Natural killer cell (primary cell): Measurements from ENCODE around the gene ECI1. TPM values are rescaled to one million over a fixed set of nuclear protein-coding genes. Genes with fewer than 3 reads are reported as not detected.

Experiments used
- ATAC-seq, 3 donors: fragments of 150-1000 bp in 2 of 3; fragments of 200-7000 bp in 1 of 3; cut with Tn5 transposase; 1 replicate in 1 of 3; 2 replicates in 2 of 3; pipeline ENCODE4 v1.10.0; 2021; ENCODE audit warnings: mild to moderate bottlenecking in 2 of 3, moderate library complexity in 2 of 3
- DNase-seq, 2 donors: peaks; one replicate each; pipeline versions ENCODE4 v3.0.0 to v3.0.0-alpha.2; 2013 to 2021; ENCODE audit warnings: mixed read lengths in 1 of 2
- H3K27ac ChIP-seq: one replicate; pipeline ENCODE4 v1.5.1; 2013; ENCODE audit warnings: mild to moderate bottlenecking, low read length
- H3K27me3 ChIP-seq: one replicate; pipeline ENCODE4 v1.6.1; 2013; ENCODE audit warnings: low read length; ENCODE audit not compliant: control insufficient read depth, insufficient read depth
- H3K36me3 ChIP-seq: one replicate; pipeline ENCODE4 v1.6.1; 2013; ENCODE audit warnings: low read length; ENCODE audit not compliant: control insufficient read depth, insufficient read depth
- H3K4me1 ChIP-seq: one replicate; pipeline ENCODE4 v1.6.1; 2013; ENCODE audit warnings: low read length; ENCODE audit not compliant: control insufficient read depth, insufficient read depth
- H3K4me3 ChIP-seq: one replicate; pipeline ENCODE4 v1.5.1; 2013; ENCODE audit warnings: low read length
- H3K9me3 ChIP-seq: one replicate; pipeline ENCODE4 v1.6.1; 2013; ENCODE audit warnings: low read length; ENCODE audit not compliant: control insufficient read depth, insufficient read depth
- H3K27ac Mint-ChIP-seq, 2 donors: one replicate each; pipeline ENCODE4 v1.8.0; 2022; ENCODE audit warnings: mild to moderate bottlenecking in 2 of 2, mixed read lengths in 2 of 2, moderate library complexity in 1 of 2
- H3K27me3 Mint-ChIP-seq, 2 donors: one replicate each; pipeline ENCODE4 v1.8.0; 2022; ENCODE audit warnings: low read depth in 2 of 2, mixed read lengths in 2 of 2
- H3K36me3 Mint-ChIP-seq: one replicate; pipeline ENCODE4 v1.8.0; 2022; ENCODE audit warnings: mixed read lengths
- H3K4me1 Mint-ChIP-seq, 2 donors: one replicate each; pipeline ENCODE4 v1.8.0; 2022; ENCODE audit warnings: mixed read lengths in 2 of 2
- H3K4me3 Mint-ChIP-seq: one replicate; pipeline ENCODE4 v1.8.0; 2022; ENCODE audit warnings: mild to moderate bottlenecking, moderate library complexity, mixed read lengths
- H3K9me3 Mint-ChIP-seq, 2 donors: one replicate each; pipeline ENCODE4 v1.8.0; 2022; ENCODE audit warnings: mixed read lengths in 2 of 2
- CTCF ChIP-seq: fragments of 200-600 bp; IDR thresholded peaks from one replicate; pipeline ENCODE4 v1.8.0; 2022; ENCODE audit warnings: antibody characterized with exemption
- WGBS: methylation state at CpG from one replicate; pipeline ENCODE4 v1.1.7; 2013; ENCODE audit warnings: missing lambda C conversion rate; ENCODE audit not compliant: insufficient coverage; 5-methylcytosine and 5-hydroxymethylcytosine counted together
- intact Hi-C: fragments of 100-400 bp; cut with micrococcal nuclease; formaldehyde crosslinking; loops from one replicate; pipeline ENCODE4 v1.14.2; 2022
- total RNA-seq, 4 donors: library from RNA; stranded (reverse); fragments of 120-200 nt in 1 of 4; gene quantifications; one replicate each; pipeline versions ENCODE4 v1.2.3 to v1.2.4, GENCODE V29; 2013 to 2022

ECI1 gene
- total RNA-seq, 3 donors from 2014 or later (not counting 1 experiment from before 2014, with no cell fraction given) = 14.6 to 19.2 (median 19.0) TPM

GRCh38 chr16:2246301-2246885 lies 5.0 kb downstream of the ECI1 start:
- H3K4me1 ChIP-seq = peaks cover 10% of the 10 kb centered on the region
- Mint-ChIP-seq H3K9me3 (no peaks in the 10 kb centered on the region), H3K27ac (no peak overlapping the region), H3K4me1 (peaks cover 0 to 6% of the 10 kb centered on the region in 2 donors), H3K4me3 (no peak overlapping the region), H3K36me3 (no peaks in the 10 kb centered on the region), H3K27me3 (no peaks in the 10 kb centered on the region)
- DNase-seq (no peak), ATAC-seq (no peak)
- no peaks in the 10 kb centered on the region for H3K9me3 ChIP-seq
- WGBS = 96% methylated on average over 18 of the region's 18 CpGs
- no peak for TF ChIP-seq CTCF
- no peak overlapping the region for H3K4me3 ChIP-seq
- no peak overlapping the region for H3K27ac ChIP-seq
- intact Hi-C loops = no loop called here
- no peaks in the 10 kb centered on the region for H3K27me3 ChIP-seq
- peaks cover 29% of the 10 kb centered on the region for H3K36me3 ChIP-seq

DNA sequence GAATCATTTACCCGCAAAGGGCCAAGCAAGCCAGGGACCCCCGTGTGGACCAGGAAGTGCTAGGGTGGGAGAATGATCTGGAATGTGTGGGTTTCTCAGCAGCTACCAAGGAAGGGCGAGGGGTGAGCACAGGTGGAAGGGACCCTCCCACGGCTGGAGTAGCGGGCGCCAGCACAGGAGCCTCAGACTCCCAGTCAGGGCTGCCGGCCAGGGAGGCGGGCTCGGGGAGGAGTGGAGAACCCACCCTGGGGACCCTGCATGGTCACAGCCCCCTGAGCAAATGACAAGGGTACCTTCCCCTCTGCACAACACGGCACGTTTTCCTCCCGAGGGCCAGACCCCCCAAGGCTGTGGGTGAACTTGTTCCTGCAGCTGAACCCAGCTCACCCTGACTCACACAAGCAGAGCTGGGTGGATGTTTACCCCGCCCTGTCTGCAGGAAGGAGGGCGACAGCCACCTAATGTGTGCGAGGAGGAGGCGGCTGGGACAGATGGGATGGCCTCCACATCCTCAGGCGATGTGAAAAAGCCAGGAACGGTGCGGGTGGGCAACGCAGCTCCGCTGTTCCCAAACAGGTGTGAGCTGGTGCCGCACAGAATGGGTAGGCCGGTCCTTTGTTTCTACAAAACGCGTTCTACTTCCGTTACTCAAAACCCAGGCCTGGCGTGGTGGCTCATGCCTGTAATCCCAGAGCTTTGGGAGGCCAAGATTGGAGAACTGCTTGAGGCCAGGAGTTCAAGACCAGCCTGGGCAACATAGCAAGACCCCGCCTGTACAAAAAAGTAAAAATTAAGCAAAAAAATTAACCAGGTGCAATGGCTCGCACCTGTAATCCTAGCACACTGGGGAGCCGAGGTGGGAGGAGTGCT lies 6.2 kb downstream of the ECI1 start:
- no peaks in the 10 kb centered on the region for H3K9me3 Mint-ChIP-seq
- H3K27me3 Mint-ChIP-seq = no peaks in the 10 kb centered on the region
- Histone ChIP-seq H3K4me1 (peaks cover 2% of the 10 kb centered on the region), H3K27me3 (no peaks in the 10 kb centered on the region), H3K4me3 (no peak overlapping the region), H3K27ac (no peak overlapping the region), H3K36me3 (peaks cover 29% of the 10 kb centered on the region), H3K9me3 (no peaks in the 10 kb centered on the region)
- DNase-seq (no peak), ATAC-seq (no peak)
- no peaks in the 10 kb centered on the region for H3K36me3 Mint-ChIP-seq
- intact Hi-C loops = no loop called here
- no peak overlapping the region for H3K4me3 Mint-ChIP-seq
- no peak overlapping the region for H3K27ac Mint-ChIP-seq
- no peaks in the 10 kb centered on the region for H3K4me1 Mint-ChIP-seq
- TF ChIP-seq CTCF = no peak
- 96% methylated on average over 30 of the region's 30 CpGs for WGBS

DNA sequence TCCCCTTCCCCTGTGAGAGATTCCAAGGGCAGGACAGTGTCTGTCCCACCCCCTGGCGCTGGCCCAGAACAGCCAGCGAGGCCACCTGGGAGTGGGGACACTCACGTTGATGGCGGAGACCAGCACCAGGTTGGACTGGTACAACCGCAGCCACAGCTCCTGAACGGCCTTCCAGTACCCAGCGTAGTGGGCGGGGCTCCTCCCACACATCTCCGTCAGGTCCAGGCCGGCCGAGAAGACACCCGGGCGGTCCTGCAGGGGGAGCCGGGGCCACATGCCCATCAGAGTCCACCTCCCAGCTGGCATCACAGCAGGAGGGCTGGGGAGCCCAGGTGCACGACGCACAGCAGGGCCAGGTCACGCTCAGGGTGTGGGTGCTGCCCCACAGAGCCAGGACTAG lies 7.1 kb downstream of the ECI1 start:
- Mint-ChIP-seq H3K4me1 (no peaks in the 10 kb centered on the region), H3K4me3 (no peak overlapping the region), H3K36me3 (no peaks in the 10 kb centered on the region), H3K9me3 (no peaks in the 10 kb centered on the region), H3K27me3 (no peaks in the 10 kb centered on the region), H3K27ac (no peak overlapping the region)
- 90% methylated on average over 17 of the region's 17 CpGs for WGBS
- DNase-seq (no peak), ATAC-seq (no peak)
- intact Hi-C loops = no loop called here
- TF ChIP-seq CTCF = no peak
- H3K9me3 ChIP-seq = no peaks in the 10 kb centered on the region
- H3K4me1 ChIP-seq = no peaks in the 10 kb centered on the region
- H3K36me3 ChIP-seq = peaks cover 29% of the 10 kb centered on the region
- H3K27ac ChIP-seq = no peak overlapping the region
- no peaks in the 10 kb centered on the region for H3K27me3 ChIP-seq
- no peak overlapping the region for H3K4me3 ChIP-seq
